ENCODE data around the gene HOXA7.

The HOXA7 gene

DNA sequence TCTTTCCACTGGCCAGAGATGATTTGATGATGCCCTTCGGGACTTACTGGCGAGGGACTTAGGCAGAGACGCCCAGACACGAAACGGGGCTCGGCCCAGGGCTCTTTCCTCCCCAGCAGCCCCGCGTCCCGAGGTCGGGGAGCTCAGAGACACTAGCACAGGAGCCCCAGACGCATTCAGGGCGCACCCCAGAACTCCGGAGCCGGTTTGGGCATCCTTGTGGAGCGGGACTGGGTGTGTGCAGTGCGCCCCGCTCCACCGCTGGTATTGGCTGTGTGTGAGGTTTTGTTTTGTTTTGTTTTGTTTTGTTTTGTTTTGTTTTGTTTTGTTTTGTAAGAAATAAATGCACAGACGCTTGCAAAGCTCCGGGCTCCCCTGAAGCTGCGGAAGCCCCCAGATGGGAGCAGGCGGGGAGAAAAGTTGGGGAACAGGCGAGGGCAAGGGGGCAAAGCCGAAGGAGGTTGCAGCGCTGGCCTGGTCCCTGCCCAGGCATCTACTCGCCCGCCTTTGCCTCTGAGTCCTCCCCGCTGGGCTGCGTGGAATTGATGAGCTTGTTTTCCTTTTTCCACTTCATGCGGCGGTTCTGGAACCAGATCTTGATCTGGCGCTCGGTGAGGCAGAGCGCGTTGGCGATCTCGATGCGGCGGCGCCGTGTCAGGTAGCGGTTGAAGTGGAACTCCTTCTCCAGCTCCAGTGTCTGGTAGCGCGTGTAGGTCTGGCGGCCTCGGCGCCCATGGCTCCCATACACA is 11.1 kb downstream of the HOXA7 start:
- no peak for DNase-seq
- TF ChIP-seq, protein P1, sequence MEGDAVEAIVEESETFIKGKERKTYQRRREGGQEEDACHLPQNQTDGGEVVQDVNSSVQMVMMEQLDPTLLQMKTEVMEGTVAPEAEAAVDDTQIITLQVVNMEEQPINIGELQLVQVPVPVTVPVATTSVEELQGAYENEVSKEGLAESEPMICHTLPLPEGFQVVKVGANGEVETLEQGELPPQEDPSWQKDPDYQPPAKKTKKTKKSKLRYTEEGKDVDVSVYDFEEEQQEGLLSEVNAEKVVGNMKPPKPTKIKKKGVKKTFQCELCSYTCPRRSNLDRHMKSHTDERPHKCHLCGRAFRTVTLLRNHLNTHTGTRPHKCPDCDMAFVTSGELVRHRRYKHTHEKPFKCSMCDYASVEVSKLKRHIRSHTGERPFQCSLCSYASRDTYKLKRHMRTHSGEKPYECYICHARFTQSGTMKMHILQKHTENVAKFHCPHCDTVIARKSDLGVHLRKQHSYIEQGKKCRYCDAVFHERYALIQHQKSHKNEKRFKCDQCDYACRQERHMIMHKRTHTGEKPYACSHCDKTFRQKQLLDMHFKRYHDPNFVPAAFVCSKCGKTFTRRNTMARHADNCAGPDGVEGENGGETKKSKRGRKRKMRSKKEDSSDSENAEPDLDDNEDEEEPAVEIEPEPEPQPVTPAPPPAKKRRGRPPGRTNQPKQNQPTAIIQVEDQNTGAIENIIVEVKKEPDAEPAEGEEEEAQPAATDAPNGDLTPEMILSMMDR (IDR thresholded peaks at IDR 0.05; ENCODE audit: borderline replicate concordance, extremely low read depth, low read length, poor library complexity, severe bottlenecking), result no peak
- TF ChIP-seq EZH2 (IDR thresholded peaks at IDR 0.05; ENCODE audit: borderline replicate concordance, low read depth, low read length, severe bottlenecking), result no peak
- H2AFZ ChIP-seq (ENCODE audit: low read depth, low read length), result no peak overlapping the region
- no peak overlapping the region for H3K27ac ChIP-seq (ENCODE audit: low read length)
- H3K9ac ChIP-seq (ENCODE audit: low read depth, low read length), result no peak overlapping the region
- peaks cover 24% of the 10 kb centered on the region for H3K79me2 ChIP-seq (ENCODE audit: insufficient read depth, low read length)
- H3K4me1 ChIP-seq (ENCODE audit: insufficient read depth, low read length), result peaks cover 19% of the 10 kb centered on the region
- H3K27me3 ChIP-seq (ENCODE audit: insufficient read depth, low read length, poor library complexity), result no peaks in the 10 kb centered on the region
- no peaks in the 10 kb centered on the region for H3K9me3 ChIP-seq (ENCODE audit: insufficient read depth, low read length, severe bottlenecking)
- peaks cover 13% of the 10 kb centered on the region for H3K36me3 ChIP-seq (ENCODE audit: insufficient read depth, low read length)
- H4K20me1 ChIP-seq (ENCODE audit: insufficient read depth, low read length), result no peaks in the 10 kb centered on the region
- no peak overlapping the region for H3K4me3 ChIP-seq (ENCODE audit: low read depth in 1 of 2, low read length in 2 of 2)
- no peak overlapping the region for H3K4me2 ChIP-seq (ENCODE audit: insufficient read depth, low read length)
- no peak for ATAC-seq (ENCODE audit: insufficient read depth, low read depth)

DNA sequence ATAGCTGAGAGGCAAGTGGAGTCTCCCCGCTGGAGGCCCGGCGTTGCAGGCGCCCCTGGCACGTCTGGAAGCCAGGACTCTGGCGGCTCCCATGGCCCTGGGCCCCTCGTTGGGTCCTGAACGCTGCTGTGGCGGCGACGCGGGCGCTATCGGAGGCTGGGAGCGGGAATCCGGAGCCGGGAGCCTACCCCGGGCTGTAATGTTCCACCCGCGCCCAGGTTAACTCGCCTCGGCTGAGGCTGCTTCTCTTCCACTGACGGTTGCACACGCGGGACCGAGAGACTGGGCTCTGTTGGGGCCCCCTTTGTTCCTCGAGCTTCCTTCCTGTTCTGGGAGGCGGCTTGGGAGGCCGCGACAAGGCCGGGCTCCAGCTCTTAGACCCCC is 11.7 kb downstream of the HOXA7 start:
- H3K4me1 ChIP-seq (ENCODE audit: insufficient read depth, low read length), result peaks cover 17% of the 10 kb centered on the region
- no peaks in the 10 kb centered on the region for H3K9me3 ChIP-seq (ENCODE audit: insufficient read depth, low read length, severe bottlenecking)
- TF ChIP-seq, protein P1 (IDR thresholded peaks at IDR 0.05; ENCODE audit: borderline replicate concordance, extremely low read depth, low read length, poor library complexity, severe bottlenecking), result no peak
- no peak for TF ChIP-seq EZH2 (IDR thresholded peaks at IDR 0.05; ENCODE audit: borderline replicate concordance, low read depth, low read length, severe bottlenecking)
- H3K4me2 ChIP-seq (ENCODE audit: insufficient read depth, low read length), result no peak overlapping the region
- DNase-seq, result no peak
- no peak overlapping the region for H3K27ac ChIP-seq (ENCODE audit: low read length)
- no peak for ATAC-seq (ENCODE audit: insufficient read depth, low read depth)
- no peak overlapping the region for H2AFZ ChIP-seq (ENCODE audit: low read depth, low read length)
- no peak overlapping the region for H3K9ac ChIP-seq (ENCODE audit: low read depth, low read length)
- no peaks in the 10 kb centered on the region for H4K20me1 ChIP-seq (ENCODE audit: insufficient read depth, low read length)
- peaks cover 13% of the 10 kb centered on the region for H3K36me3 ChIP-seq (ENCODE audit: insufficient read depth, low read length)
- H3K4me3 ChIP-seq (ENCODE audit: low read depth in 1 of 2, low read length in 2 of 2), result no peak overlapping the region
- H3K79me2 ChIP-seq (ENCODE audit: insufficient read depth, low read length), result peaks cover 18% of the 10 kb centered on the region
- H3K27me3 ChIP-seq (ENCODE audit: insufficient read depth, low read length, poor library complexity), result no peaks in the 10 kb centered on the region

DNA sequence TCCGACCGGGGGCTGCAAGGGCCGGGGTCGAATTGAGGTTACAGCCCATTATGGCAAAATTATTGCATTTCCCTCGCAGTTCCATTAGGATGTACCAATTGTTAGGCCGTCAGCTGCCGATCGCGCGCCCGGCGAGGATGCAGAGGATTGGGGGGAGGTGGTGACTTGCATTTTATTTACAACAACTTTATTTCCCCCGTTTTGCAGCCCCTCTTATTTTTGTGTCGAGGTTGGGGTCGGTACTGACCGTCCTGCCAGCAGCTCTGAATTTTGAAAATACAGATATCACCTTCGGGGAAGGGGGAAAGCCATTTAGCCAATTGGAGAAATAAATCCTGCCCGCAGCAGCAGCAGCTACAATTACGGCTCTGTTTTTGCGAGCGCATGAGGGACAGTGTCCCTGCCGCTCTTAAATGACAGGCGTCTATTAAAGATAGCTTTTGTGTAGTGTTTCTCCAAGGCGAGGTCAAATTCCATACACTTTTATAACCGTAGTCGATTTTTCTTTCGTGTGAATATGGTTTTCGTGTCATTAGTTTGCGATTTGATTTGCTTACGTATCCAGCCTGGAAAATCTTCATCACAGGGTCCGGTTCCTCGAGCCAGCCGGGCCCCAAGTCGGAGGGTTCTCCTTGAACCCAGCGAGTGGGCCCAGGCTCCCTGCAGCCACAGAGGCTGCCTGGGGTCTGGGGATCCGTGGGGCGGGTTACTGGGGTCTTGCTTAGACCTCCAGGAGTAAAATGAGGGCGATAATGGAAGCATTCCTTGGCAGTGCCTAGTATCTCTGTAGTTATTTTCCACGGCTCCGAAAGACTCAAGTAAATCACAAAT is 12.3 kb downstream of the HOXA7 start:
- H3K36me3 ChIP-seq (ENCODE audit: insufficient read depth, low read length), result peaks cover 13% of the 10 kb centered on the region
- H3K79me2 ChIP-seq (ENCODE audit: insufficient read depth, low read length), result peaks cover 12% of the 10 kb centered on the region
- no peak overlapping the region for H3K27ac ChIP-seq (ENCODE audit: low read length)
- H2AFZ ChIP-seq (ENCODE audit: low read depth, low read length), result no peak overlapping the region
- no peaks in the 10 kb centered on the region for H3K9me3 ChIP-seq (ENCODE audit: insufficient read depth, low read length, severe bottlenecking)
- H3K4me3 ChIP-seq (ENCODE audit: low read depth in 1 of 2, low read length in 2 of 2), result no peak overlapping the region
- H3K9ac ChIP-seq (ENCODE audit: low read depth, low read length), result no peak overlapping the region
- ATAC-seq (ENCODE audit: insufficient read depth, low read depth), result no peak
- H3K4me1 ChIP-seq (ENCODE audit: insufficient read depth, low read length), result peaks cover 11% of the 10 kb centered on the region
- no peaks in the 10 kb centered on the region for H4K20me1 ChIP-seq (ENCODE audit: insufficient read depth, low read length)
- H3K27me3 ChIP-seq (ENCODE audit: insufficient read depth, low read length, poor library complexity), result no peaks in the 10 kb centered on the region
- no peak for DNase-seq
- no peak for TF ChIP-seq EZH2 (IDR thresholded peaks at IDR 0.05; ENCODE audit: borderline replicate concordance, low read depth, low read length, severe bottlenecking)
- TF ChIP-seq, protein P1 (IDR thresholded peaks at IDR 0.05; ENCODE audit: borderline replicate concordance, extremely low read depth, low read length, poor library complexity, severe bottlenecking), result no peak
- H3K4me2 ChIP-seq (ENCODE audit: insufficient read depth, low read length), result no peak overlapping the region
